ENCODE measurements around the gene PHC2.
"Not testable (repeated sequence)": the region's sequence is repeated elsewhere in the genome, so short reads cannot be mapped to it uniquely, and the experiment has no call there.

Gene PHC2

GRCh38 chr1:33306653-33307493 lies 124.0 kb downstream of the PHC2 start:
- DNase-seq = no peak

GRCh38 chr1:33305816-33306652 lies 124.9 kb downstream of the PHC2 start:
- no peak for DNase-seq

GRCh38 chr1:33305016-33305415 lies 125.9 kb downstream of the PHC2 start:
- DNase-seq = no peak

GRCh38 chr1:33302325-33302724 lies 128.6 kb downstream of the PHC2 start:
- DNase-seq = peak in 1 of 2 donors; percentile 12

GRCh38 chr1:33301273-33301984 lies 129.5 kb downstream of the PHC2 start:
- DNase-seq = no peak

GRCh38 chr1:33300673-33301072 lies 130.2 kb downstream of the PHC2 start:
- no peak for DNase-seq

GRCh38 chr1:33299461-33300155 lies 131.3 kb downstream of the PHC2 start:
- no peak for DNase-seq

- DNase-seq = peak; percentile 54 to 59
Measured at GRCh38 chr1:33298623-33299277, 132.1 kb downstream of the PHC2 start.

- no peak for DNase-seq
Measured at GRCh38 chr1:33297911-33298622, 132.8 kb downstream of the PHC2 start.

GRCh38 chr1:33296824-33297223 lies 134.1 kb downstream of the PHC2 start:
- no peak for DNase-seq

GRCh38 chr1:33296082-33296458 lies 134.8 kb downstream of the PHC2 start:
- no peak for DNase-seq

GRCh38 chr1:33295450-33296081 lies 135.3 kb downstream of the PHC2 start:
- peak; percentile 79 to 86 for DNase-seq

- DNase-seq = no peak
Measured at GRCh38 chr1:33295023-33295422, 135.9 kb downstream of the PHC2 start.

- DNase-seq = no peak
Measured at GRCh38 chr1:33294071-33295010, 136.6 kb downstream of the PHC2 start.

GRCh38 chr1:33292726-33293340 lies 138.1 kb downstream of the PHC2 start:
- no peak for DNase-seq

GRCh38 chr1:33290615-33291014 lies 140.3 kb downstream of the PHC2 start:
- DNase-seq = not testable (repeated sequence)

GRCh38 chr1:33289858-33290154 lies 141.1 kb downstream of the PHC2 start:
- DNase-seq = no peak

GRCh38 chr1:33288976-33289857 lies 141.7 kb downstream of the PHC2 start:
- no peak for DNase-seq
